ENCODE results near the gene SRPK2.
"Not testable (repeated sequence)": the region's sequence is repeated elsewhere in the genome, so short reads cannot be mapped to it uniquely, and the experiment has no call there.

SRPK2 gene

DNA sequence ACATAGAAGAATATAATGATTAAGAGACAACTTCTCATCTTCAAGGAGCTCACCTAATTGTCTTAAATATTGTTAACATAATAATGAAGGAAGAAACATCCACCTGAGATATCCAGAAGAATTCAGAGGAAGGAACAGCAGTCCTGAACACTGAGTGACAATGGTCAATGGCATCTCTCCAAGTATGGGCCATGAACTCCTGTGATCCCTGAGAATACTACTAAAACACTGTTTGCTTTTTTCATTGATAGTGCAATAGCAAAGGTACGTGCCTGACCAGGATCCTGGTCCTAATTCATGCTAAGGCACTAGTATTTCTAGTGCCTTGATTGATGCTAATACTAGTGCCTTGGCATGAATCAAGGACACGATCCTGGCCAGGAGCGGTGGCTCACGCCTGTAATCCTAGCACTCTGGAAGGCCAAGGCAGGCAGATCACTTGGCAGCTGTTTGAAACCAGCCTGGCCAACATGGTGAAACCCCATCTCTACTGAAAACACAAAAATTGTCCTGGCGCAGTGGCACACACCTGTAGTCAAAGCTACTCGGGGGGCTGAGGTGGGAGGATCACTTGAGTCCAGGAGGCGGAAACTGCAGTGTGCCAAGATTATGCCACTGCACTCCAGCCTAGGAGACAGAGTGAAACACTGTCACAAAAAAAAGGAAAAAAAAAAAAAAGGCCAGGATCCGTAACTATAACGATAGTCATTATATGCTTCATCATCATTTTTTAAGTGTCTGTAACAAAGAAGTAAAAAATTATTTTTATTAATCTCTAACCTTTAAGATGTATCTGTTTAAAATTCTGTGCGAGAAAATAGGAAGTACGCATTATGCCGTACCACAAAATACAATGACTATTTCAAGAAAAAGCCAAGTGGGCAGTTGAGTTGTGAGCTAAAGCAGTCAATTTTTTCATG is 49.1 kb downstream of the SRPK2 start:
- DNase-seq (ENCODE audit: low spot score): no peak

DNA sequence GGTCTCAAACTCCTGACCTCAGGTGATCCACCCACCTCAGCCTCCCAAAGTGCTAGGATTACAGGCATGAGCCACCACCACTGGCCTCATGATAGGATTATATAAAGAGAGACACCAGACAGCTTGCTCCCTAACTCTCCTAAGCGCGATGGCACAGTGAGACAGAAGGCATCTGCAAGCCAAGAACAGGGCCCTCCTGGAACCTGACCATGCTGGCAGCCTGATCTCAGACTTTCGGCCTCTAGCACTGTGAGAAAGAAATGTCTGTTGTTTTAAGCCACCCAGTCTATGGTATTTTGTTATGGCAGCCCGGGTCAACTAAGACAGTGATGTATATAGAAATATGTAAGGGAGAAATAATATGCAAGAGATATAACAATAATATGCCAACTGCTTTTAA is 51.2 kb downstream of the SRPK2 start:
- no peak for DNase-seq (ENCODE audit: low spot score)

DNA sequence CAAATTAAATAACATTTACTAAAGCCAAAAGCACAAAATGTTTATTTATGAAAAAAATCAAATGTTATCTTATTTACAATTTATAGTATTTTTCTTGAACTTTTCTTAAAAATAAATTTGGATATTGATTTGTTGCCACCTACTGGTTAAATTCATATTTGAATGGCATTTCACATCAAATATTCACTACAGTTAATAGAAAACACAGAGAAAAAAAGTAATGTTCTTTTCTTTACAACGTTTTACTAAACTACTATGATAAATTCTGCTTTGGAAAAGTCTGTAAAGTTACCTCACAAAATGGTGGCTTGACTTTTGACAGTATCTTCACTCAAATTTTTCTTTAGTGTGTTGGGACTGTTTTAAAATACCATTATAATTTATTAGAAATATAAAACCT is 52.7 kb downstream of the SRPK2 start:
- DNase-seq (ENCODE audit: low spot score): no peak

DNA sequence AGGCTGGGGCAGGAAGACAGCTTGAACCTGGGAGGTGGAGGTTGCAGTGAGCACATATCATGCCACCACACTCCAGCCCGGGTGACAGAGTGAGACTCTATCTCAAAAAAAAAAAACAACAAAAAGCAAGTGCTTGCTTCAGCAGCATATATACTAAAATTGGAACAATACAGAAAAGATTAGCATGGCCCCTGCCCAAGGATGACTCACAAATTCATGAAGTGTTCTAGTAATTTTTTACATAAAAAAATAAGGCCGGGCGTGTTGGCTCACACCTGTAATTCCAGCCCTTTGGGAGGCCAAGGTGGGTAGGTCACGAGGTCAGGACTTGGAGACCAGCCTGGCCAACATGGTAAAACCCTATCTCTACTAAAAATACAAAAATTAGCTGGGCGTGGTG is 56.1 kb downstream of the SRPK2 start:
- DNase-seq (ENCODE audit: low spot score): not testable (repeated sequence)

DNA sequence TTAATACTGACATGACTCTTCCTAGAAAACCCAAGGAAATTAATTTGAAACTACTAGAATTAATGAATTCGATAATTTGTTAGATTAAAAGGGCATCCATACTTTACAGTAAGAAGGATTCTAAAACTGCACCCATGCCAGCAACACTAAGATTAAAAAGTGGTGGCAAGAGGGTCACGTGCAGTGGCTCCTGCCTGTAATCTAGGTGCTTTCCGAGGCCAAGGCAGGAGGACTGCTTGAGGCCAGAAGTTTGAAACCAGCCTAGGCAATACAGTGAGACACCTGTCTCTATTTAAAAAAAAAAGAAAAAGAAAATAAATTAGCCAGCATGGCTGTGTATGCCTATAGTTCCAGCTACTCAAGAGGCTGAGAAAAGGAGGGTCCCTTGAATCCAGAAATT is 58.2 kb downstream of the SRPK2 start:
- no peak for DNase-seq (ENCODE audit: low spot score)

DNA sequence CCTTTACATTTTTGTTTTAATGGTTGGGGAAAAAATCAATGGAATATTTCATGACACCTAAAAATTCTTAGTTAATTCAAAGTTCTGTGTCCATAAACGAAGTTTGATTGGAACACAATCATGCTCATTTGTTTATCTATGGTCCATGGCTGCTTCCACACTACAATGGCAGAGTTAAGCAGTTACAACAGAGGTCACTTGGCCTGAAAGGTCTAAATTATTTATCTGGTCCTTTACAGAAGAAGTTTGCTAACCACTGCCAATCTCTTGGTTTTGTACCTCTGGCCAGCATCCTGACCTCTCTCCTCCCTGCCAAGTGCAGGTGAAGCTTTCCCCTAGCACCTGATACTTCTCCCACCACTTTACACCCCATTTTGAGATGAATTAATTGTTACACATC is 61.5 kb downstream of the SRPK2 start:
- no peak for DNase-seq (ENCODE audit: low spot score)

DNA sequence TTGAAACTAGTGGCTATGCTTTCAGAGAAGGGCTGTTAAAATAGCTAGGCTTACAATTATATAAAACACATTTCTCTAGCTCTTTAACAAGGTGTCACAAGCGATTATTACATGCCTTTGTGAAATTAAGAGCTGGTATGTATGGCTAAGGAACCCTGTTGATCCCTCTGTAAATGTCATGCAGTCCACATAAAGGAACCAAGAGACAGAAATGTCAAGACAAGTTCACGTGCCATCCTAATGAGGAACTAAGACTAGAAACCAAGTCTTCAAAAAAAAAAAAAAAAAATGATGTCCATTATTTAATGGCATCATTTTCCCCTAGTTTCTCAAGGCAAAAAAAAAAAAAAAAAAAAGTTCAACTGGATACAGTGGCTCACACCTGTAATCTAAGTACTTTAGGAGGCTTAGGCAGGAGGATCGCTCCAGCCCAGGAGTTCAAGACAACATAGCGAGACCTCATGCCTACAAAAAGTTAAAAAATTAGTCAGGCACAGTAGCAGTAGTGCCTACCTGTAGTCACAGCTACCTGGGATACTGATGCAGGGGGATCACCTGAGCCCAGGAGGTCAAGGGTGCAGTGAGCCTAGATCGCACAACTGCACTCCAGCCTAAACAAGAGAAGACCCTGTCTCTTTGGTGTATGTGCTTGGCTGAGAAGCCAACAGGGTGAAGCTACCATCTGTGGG is 63.4 kb downstream of the SRPK2 start:
- DNase-seq (ENCODE audit: low spot score): no peak

DNA sequence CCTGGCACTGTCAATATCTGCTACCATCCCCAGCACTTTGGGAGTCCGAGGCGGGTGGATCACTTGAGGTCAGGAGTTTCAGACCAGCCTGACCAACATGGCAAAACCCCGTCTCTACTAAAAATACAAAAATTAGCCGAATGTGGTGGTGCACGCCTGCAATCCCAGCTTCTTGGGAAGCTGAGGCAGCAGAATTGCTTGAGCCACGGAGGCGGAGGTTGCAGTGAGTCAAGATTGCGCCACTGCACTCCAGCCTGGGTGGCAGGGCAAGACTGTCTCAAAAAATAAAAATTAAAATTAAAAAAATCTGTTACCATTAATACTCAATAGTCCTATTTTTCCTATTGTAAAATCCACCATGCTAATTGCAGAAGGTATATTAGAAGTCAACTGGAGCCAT is 64.1 kb downstream of the SRPK2 start:
- not testable (repeated sequence) for DNase-seq (ENCODE audit: low spot score)

DNA sequence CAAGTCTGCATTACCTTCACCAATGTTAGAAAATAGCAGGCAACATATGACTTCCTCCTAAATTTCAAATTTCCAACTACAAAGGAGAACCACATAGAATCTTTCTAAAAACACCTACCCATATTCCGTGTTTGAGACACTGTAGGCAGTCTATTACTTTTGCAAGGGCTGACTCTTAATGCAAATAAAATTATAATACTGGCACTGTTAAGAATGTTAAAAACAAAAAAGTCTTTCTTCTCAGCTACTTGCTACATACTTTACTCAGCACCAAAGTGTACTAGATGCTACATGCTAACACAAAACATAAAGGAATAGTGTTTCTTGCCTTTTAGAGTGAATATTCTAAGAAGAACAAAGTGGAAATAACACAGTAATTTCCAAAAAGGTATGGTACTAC is 65.4 kb downstream of the SRPK2 start:
- no peak for DNase-seq (ENCODE audit: low spot score)

DNA sequence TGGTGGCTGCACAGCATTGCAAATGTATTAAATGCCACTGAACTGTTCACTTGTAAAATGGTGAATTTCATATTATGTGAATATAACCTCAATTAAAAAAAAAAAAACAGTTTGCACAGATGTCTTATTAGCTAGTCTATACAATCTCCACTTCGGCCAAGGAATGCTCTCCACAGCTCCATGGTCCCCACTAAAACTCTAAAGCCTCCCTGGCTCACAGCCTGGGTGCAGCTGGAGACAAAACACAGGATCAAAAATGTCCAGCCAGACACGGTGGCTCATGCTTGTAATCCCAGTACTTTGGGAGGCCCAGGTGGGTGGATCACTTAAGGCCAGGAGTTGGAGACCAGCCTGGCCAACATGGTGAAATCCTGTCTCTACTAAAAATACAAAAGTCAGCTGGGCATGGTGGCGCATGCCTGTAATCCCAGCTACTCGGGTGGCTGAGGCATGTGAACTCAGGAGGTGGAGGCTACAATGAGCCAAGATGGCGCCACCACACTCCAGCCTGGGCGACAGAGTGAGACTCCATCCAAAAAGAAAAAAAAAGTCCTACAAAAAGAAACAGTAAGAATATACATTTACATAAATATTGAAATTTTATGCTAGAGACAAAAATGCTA is 66.0 kb downstream of the SRPK2 start:
- no peak for DNase-seq (ENCODE audit: low spot score)

DNA sequence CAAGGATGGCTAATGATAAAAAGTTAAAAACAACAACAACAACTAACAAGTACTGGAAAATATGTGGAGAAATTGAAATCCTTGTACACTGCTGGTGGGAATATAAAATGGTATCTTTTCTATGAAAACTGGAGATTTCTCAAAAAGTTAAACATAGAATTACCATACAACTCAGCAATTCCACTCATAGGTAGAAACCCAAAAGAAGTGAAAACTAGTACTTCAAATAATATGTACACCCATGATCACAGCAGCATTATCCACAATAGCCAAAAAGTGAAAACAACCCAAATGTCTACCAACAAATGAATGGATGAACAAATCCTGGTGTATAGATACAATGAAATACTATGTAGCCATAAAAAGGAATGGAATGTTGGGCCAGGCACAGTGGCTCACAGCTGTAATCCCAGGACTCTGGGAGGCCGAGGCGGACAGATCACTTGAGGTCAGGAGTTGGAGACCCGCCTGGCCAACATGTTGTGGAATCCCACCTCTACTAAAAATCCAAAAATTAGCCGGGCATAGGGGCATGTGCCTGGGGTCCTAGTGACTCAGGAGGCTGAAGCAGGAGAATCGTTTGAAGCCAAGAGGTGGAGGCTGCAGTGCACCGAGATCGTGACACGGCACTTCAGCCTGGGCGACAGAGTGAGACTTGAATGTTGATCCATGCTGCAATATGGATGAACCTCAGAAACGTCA is 66.8 kb downstream of the SRPK2 start:
- DNase-seq (ENCODE audit: low spot score): no peak

DNA sequence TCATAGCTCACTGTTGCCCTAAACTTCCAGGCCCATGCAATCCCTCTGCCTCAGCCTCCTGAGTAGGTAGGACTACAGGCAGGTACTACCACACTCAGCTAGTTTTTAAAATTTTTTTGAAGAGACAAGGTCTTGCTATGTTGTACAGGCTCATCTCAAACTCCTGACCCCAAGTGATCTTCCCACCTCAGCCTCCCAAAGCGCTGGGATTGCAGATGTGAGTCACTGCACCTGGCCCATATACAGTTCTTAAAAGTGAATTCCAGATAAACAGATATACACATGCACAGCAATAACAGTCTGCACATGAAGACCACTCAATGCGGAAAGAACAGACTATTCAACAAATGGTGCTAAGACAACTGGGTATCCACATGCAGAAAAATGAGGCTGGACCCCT is 67.8 kb downstream of the SRPK2 start:
- DNase-seq (ENCODE audit: low spot score): no peak

DNA sequence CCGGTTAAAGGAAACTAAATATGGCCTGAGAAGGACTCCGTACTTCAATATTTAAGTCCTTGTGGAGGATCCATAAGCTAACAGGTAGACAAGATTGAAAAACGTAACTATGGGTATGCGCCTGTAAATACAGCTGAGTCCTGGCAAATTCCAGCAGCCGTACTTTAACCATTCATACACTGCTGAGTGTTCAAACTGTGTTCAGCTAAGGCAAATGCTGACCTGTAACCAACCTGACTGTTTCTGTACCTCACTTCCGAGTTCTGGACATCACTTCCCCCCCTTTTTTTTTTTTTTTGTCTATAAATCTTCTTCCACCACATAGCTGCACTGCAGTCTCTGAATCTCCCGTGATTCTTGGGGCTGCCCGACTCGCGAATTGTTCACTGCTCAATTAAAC is 69.1 kb downstream of the SRPK2 start:
- no peak for DNase-seq (ENCODE audit: low spot score)

DNA sequence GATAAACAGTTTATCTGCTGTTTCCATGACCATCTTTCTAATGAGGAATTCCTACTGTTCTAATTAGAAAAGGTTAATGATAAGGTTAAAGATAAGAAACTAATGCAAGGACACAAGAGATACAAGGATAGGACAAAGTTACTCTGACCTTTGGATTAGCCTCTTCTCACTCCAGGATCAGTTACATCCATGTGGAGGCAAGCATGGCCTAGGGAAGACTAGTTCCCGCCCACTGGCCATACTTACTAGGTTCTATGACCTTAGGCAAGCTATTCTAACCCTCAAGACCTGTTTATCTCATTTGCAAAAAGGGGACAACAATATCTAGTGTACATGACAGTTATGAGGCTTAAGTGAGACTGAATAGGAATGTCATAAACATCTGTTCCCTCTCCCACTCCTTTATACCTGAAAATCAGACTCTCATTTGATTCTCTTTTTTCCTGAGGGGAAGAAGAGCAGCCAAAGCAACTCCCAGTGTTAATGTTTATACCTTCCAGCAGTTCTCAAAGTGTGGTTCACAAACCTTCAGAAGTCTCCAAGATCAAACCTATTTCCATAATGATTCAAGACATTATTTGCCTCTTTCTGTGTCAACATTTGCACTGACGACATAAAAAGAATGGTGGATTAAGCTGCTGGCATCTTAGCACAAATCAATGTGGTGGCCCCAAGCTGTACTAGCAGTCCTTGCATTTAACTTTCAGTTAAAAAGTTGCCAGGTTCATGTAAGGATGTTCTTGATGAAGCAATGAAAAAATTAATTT is 72.0 kb downstream of the SRPK2 start:
- no peak for DNase-seq (ENCODE audit: low spot score)

DNA sequence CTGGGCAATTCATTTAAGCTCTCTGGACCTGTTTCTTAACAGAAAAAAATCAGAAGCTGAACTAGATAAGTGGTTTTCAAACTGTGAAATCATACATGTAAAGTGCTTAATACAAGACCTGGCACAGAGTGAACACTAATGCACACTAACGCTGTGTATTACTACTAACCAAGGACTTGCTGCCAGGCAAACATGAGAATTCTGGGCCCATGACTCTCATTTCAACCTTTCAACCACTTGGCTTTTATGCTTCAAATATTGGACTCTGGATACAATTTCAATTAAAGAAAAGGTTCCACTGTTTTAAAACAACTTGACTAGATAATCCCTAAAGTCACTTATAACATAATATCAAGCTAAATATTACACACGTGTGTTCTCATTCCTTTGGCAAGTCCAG is 73.4 kb downstream of the SRPK2 start:
- DNase-seq (ENCODE audit: low spot score): no peak

DNA sequence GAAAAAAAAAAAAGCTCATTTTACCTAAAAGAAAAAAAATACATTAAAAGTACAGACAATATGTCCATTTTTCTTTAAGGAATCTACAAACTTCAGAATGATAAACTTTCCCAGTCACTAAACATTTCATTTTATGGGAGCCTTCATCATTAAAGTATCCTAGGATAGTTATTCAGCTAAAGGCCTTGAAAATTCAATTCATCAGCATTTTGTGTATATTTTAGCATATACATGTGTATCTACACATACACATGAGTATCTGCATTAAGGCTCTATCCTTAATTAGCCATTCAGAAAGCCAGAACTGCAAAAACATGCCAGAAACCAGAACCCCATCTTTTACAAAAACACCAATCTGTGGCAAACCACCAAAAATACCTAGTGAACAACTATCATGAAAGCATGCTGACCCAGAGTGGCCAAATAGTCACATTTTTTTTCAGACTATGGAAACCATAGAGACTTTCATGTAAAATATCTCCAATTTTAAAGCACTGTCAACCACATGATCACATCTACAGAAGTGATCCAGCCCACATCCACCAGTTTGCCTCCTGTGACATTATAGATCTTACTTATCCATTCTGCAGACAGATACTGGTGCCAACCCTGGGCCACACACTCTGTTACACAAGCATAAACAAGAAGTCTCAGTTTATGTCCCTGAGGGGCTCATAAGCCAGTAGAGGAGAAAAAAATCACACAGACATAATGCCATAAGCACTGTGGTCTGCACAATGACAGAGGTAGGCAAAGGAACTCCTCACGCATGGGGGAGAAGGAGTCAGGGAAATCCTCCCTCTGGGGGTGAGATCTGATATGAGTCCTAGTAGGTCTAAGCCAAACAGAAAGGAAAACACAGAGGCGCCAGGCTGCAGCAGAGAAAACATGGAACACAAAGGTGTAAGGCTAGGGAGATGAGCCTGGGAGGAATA is 79.2 kb downstream of the SRPK2 start:
- DNase-seq (ENCODE audit: low spot score): no peak

DNA sequence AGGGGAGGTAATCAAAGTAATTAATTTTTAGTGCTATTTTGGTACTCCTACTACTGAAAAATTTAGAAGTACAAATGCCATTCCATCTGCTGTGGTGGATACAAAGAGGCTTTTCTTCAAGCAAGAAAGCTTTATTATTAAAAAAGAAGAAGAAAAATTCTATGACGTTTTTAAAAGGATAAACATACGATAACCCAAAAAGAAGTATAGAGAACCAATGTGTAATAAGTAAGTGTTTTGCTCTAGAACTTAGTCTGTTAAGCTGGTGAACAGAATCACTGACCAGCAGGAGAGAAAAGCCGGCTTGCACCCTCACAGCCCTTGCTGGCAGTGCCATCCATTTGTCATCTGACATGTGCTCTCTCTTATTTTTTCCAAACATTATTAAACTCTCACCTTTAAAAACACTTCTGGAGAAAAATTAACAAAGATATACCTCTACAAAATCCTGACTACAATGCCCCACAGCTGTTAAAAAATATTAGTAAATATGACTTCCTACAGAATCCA is 81.5 kb downstream of the SRPK2 start:
- no peak for DNase-seq (ENCODE audit: low spot score)

DNA sequence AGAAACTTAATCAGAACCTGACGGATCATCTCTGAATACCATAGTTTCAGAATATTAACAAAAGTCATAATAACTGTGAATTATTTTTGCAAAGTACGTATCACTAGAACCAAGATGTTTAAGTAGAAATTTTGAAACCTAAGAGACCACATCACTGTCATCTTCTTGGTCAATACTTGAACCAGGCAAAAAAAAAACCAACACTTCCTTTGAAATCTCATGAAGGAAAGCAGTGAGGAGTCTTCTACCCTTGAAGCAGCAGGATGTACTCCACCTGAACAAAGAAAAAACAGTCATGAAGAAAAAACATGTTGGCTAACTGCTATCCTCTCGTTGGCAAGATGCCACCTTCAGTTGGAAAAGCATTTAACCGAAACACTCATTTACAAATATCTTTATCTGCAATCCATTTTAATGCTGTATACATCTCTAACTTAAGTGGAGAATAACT is 82.4 kb downstream of the SRPK2 start:
- DNase-seq (ENCODE audit: low spot score): no peak

DNA sequence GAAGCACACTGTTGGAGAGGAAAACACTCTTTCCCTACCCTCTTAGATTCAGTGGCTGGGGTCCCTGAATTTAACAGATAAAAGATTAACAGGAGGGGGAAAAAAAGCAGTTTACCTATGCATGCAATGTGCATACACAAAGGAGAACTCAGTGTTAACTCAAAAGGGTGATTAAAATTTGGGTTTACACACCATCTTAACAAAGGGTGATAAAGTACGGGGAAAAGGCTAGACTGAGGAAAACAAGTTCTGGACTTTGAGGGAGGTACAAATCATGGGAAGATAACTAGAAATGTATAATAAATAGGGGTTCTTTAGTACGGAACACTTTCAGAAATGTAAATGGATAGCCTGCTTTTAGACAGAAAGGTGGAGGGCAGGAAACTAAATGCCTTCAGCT is 83.1 kb downstream of the SRPK2 start:
- DNase-seq (ENCODE audit: low spot score): no peak

Measured in hematopoietic multipotent progenitor cell treated with erythropoietin and hydrocortisone succinate and interleukin-3 and kit ligand, for 15 days (in vitro differentiated cells).